Measurements from ENCODE around the gene RIC3. TPM values are rescaled to one million over a fixed set of nuclear protein-coding genes. Genes with fewer than 3 reads are reported as not detected.

The RIC3 gene
- total RNA-seq, 1 donor from 2014 or later: 12.7 TPM

GRCh38 chr11:8196749-8197148, 27.9 kb upstream of the RIC3 start:
- DNase-seq (no peak), ATAC-seq (no peak)
- Histone ChIP-seq H3K4me1 (no peaks in the 10 kb centered on the region), H3K27ac (no peak overlapping the region), H3K36me3 (no peaks in the 10 kb centered on the region), H3K4me3 (no peak overlapping the region), H3K27me3 (ENCODE audit: low read depth) (peaks cover 9% of the 10 kb centered on the region), H3K9me3 (no peaks in the 10 kb centered on the region)
- no peak for TF ChIP-seq CTCF (IDR thresholded peaks at IDR 0.05)
- intact Hi-C loops (cut with DNase I): no loop called here

- ATAC-seq: no peak
- H3K4me3 ChIP-seq: no peak overlapping the region
- H3K27ac ChIP-seq: no peak overlapping the region
- H3K9me3 ChIP-seq: no peaks in the 10 kb centered on the region
- no peak for TF ChIP-seq CTCF (IDR thresholded peaks at IDR 0.05)
- H3K36me3 ChIP-seq: no peaks in the 10 kb centered on the region
- H3K27me3 ChIP-seq (ENCODE audit: low read depth): peaks cover 9% of the 10 kb centered on the region
- intact Hi-C loops (cut with DNase I): no loop called here
- H3K4me1 ChIP-seq: no peaks in the 10 kb centered on the region
- DNase-seq: no peak
Observed at GRCh38 chr11:8194956-8195355, 26.1 kb upstream of the RIC3 start.

GRCh38 chr11:8192896-8193209, 24.0 kb upstream of the RIC3 start:
- H3K4me1 ChIP-seq: no peaks in the 10 kb centered on the region
- H3K4me3 ChIP-seq: no peak overlapping the region
- peaks cover 9% of the 10 kb centered on the region for H3K27me3 ChIP-seq (ENCODE audit: low read depth)
- no peak for TF ChIP-seq CTCF (IDR thresholded peaks at IDR 0.05)
- H3K36me3 ChIP-seq: no peaks in the 10 kb centered on the region
- DNase-seq: no peak
- intact Hi-C loops (cut with DNase I): no loop called here
- peak; percentile 25 to 39 for ATAC-seq
- H3K27ac ChIP-seq: no peak overlapping the region
- H3K9me3 ChIP-seq: no peaks in the 10 kb centered on the region

GRCh38 chr11:8192016-8192895, 23.4 kb upstream of the RIC3 start:
- peak; percentile 61 for DNase-seq
- H3K36me3 ChIP-seq: no peaks in the 10 kb centered on the region
- peaks cover 9% of the 10 kb centered on the region for H3K27me3 ChIP-seq (ENCODE audit: low read depth)
- no peak overlapping the region for H3K27ac ChIP-seq
- H3K4me3 ChIP-seq: no peak overlapping the region
- H3K4me1 ChIP-seq: no peaks in the 10 kb centered on the region
- ATAC-seq: peak; percentile 83 to 84
- intact Hi-C loops (cut with DNase I): no loop called here
- TF ChIP-seq CTCF (IDR thresholded peaks at IDR 0.05): peak; percentile 85
- no peaks in the 10 kb centered on the region for H3K9me3 ChIP-seq

GRCh38 chr11:8190431-8190830, 21.6 kb upstream of the RIC3 start:
- Histone ChIP-seq H3K36me3 (no peaks in the 10 kb centered on the region), H3K9me3 (no peaks in the 10 kb centered on the region), H3K4me1 (no peaks in the 10 kb centered on the region), H3K27ac (no peak overlapping the region), H3K27me3 (ENCODE audit: low read depth) (peaks cover 13% of the 10 kb centered on the region), H3K4me3 (no peak overlapping the region)
- DNase-seq: no peak
- TF ChIP-seq CTCF (IDR thresholded peaks at IDR 0.05): no peak
- intact Hi-C loops (cut with DNase I): no loop called here
- no peak for ATAC-seq

All from lower lobe of right lung (tissue), 2 donors.